K562 (cell line): ENCODE data around the gene DLX4.

Source experiments
- ATF7 ChIP-seq: fragments of 450-650 bp; IDR thresholded peaks from 2 replicates; pipeline ENCODE4 v1.7.1; 2014; ENCODE audit warnings: mild to moderate bottlenecking, moderate library complexity
- HDAC2 ChIP-seq: fragments of 450-650 bp; IDR thresholded peaks from 2 replicates; pipeline ENCODE4 v1.6.1; 2016; ENCODE audit warnings: mild to moderate bottlenecking
- HDAC6 ChIP-seq: IDR thresholded peaks from 2 replicates; pipeline ENCODE4 v1.6.1; 2012; ENCODE audit warnings: low read depth, mild to moderate bottlenecking, control low read depth, inconsistent platforms, low read length, moderate library complexity
- HDAC8 ChIP-seq: fragments of 450-650 bp; IDR thresholded peaks from 2 replicates; pipeline ENCODE4 v1.6.1; 2016; ENCODE audit warnings: mild to moderate bottlenecking, missing genetic modification characterization, moderate library complexity, missing compliant biosample characterization
- ILK ChIP-seq: fragments of 450-650 bp; IDR thresholded peaks from 2 replicates; pipeline ENCODE4 v1.6.1; 2016; ENCODE audit warnings: missing genetic modification characterization, low read depth, mild to moderate bottlenecking, missing compliant biosample characterization, moderate library complexity, borderline replicate concordance
- JUND ChIP-seq, 2 experiments: IDR thresholded peaks; 2 replicates in 1 of 2; 3 replicates in 1 of 2; pipeline ENCODE4 v1.6.1; 2011; ENCODE audit warnings: borderline replicate concordance in 2 of 2, low read depth in 2 of 2, low read length in 2 of 2, improper control_type of control experiment in 1 of 2, missing biosample characterization in 1 of 2, missing genetic modification characterization in 1 of 2, missing genetic modification reagents in 1 of 2
- NFIC ChIP-seq: fragments of 450-650 bp; IDR thresholded peaks from 2 replicates; pipeline ENCODE4 v1.6.1; 2017; ENCODE audit warnings: mild to moderate bottlenecking, inconsistent platforms
- RFX1 ChIP-seq: fragments of 450-650 bp; IDR thresholded peaks from 2 replicates; pipeline ENCODE4 v1.6.1; 2016; ENCODE audit warnings: mild to moderate bottlenecking, moderate library complexity
- SREBF2 ChIP-seq: sonication (generic); formaldehyde crosslinking; IDR thresholded peaks from 2 replicates; pipeline ENCODE4 v1.4.0; 2020; ENCODE audit warnings: mild to moderate bottlenecking, missing genetic modification reagents
- TARDBP ChIP-seq: fragments of 450-650 bp; IDR thresholded peaks from 2 replicates; pipeline ENCODE4 v1.6.1; 2016
- TF ChIP-seq, protein P1 (sequence below): fragments of 450-650 bp; formaldehyde crosslinking; IDR thresholded peaks from 2 replicates; pipeline ENCODE4 v1.4.0; 2020; ENCODE audit warnings: mild to moderate bottlenecking, mixed read lengths
- TF ChIP-seq, protein P2 (sequence below): fragments of 250-450 bp; sonication (Bioruptor Pico); IDR thresholded peaks from 2 replicates; pipeline ENCODE4 v1.4.0; 2020; ENCODE audit warnings: mild to moderate bottlenecking, moderate library complexity

DNA sequence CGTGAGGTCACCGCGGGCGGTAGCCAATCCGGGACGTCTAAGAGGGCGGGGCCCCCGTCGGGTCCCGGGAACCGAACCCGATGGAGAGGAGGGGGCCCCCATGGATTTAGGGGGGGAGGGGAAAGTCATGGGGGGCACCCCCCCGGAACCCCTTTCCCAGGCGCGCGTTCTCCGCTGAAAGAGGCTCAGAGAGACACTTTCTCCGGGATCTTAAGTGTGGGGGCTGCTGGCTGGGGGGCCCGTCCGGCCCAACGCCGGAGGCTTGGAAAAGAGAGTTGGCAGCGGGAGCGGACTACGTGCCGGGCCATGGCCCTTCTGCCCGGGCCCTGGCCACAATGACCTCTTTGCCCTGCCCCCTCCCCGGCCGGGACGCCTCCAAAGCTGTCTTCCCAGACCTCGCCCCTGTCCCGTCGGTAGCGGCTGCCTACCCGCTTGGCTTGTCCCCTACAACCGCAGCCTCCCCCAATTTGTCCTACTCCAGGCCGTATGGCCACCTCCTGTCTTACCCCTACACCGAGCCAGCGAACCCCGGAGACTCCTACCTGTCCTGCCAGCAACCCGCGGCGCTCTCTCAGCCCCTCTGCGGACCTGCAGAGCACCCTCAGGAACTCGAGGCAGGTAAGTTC is at the start of gene DLX4:
- no peak for TF ChIP-seq ATF7
- no peak for TF ChIP-seq HDAC2
- TF ChIP-seq SREBF2 (CRISPR knock-in tag) = no peak
- no peak for TF ChIP-seq TARDBP
- no peak for TF ChIP-seq ILK (tag)
- TF ChIP-seq JUND (IDR thresholded peaks at IDR 0.05; ENCODE audit: borderline replicate concordance, low read depth, low read length) = no peak
- no peak for TF ChIP-seq JUND (tag; IDR thresholded peaks at IDR 0.05; ENCODE audit: borderline replicate concordance, low read depth, low read length)
- TF ChIP-seq RFX1 = no peak
- TF ChIP-seq, protein P1, sequence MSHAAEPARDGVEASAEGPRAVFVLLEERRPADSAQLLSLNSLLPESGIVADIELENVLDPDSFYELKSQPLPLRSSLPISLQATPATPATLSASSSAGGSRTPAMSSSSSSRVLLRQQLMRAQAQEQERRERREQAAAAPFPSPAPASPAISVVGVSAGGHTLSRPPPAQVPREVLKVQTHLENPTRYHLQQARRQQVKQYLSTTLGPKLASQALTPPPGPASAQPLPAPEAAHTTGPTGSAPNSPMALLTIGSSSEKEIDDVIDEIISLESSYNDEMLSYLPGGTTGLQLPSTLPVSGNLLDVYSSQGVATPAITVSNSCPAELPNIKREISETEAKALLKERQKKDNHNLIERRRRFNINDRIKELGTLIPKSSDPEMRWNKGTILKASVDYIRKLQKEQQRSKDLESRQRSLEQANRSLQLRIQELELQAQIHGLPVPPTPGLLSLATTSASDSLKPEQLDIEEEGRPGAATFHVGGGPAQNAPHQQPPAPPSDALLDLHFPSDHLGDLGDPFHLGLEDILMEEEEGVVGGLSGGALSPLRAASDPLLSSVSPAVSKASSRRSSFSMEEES = no peak
- TF ChIP-seq, protein P2, sequence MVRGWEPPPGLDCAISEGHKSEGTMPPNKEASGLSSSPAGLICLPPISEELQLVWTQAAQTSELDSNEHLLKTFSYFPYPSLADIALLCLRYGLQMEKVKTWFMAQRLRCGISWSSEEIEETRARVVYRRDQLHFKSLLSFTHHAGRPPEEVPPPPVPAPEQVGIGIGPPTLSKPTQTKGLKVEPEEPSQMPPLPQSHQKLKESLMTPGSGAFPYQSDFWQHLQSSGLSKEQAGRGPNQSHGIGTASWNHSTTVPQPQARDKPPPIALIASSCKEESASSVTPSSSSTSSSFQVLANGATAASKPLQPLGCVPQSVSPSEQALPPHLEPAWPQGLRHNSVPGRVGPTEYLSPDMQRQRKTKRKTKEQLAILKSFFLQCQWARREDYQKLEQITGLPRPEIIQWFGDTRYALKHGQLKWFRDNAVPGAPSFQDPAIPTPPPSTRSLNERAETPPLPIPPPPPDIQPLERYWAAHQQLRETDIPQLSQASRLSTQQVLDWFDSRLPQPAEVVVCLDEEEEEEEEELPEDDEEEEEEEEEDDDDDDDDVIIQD (CRISPR knock-in tag) = no peak
- TF ChIP-seq NFIC = no peak
- TF ChIP-seq HDAC6 = no peak
- no peak for TF ChIP-seq HDAC8 (tag)
